KMS-11 (cell line): Measurements from ENCODE around the gene TRIOBP.
A peak's percentile ranks its signal among the peaks of the same experiment; 100 is the strongest.

Experiments
- H2AFZ ChIP-seq: fragments of 200-600 bp; sonication (generic); 2 replicates; pipeline ENCODE4 v1.6.1; 2016; ENCODE audit warnings: antibody characterized with exemption, mixed run types, low read depth
- H3K27ac ChIP-seq: fragments of 200-600 bp; sonication (generic); 2 replicates; pipeline ENCODE4 v1.6.1; 2016; ENCODE audit warnings: mild to moderate bottlenecking, mixed run types
- H3K27me3 ChIP-seq: fragments of 200-600 bp; sonication (generic); 2 replicates; pipeline ENCODE4 v1.6.1; 2017; ENCODE audit warnings: mild to moderate bottlenecking, low read depth, mixed run types, moderate library complexity; ENCODE audit not compliant: insufficient read depth
- H3K36me3 ChIP-seq: fragments of 200-600 bp; sonication (generic); 2 replicates; pipeline ENCODE4 v1.6.1; 2017; ENCODE audit warnings: mild to moderate bottlenecking, mixed run types; ENCODE audit not compliant: insufficient read depth
- H3K4me1 ChIP-seq: fragments of 200-600 bp; sonication (generic); 2 replicates; pipeline ENCODE4 v1.6.1; 2016; ENCODE audit warnings: mild to moderate bottlenecking, low read depth, mixed run types; ENCODE audit not compliant: poor library complexity, severe bottlenecking
- H3K4me2 ChIP-seq: fragments of 200-600 bp; sonication (generic); 2 replicates; pipeline ENCODE4 v1.7.0; 2016; ENCODE audit warnings: mild to moderate bottlenecking, mixed run types
- H3K4me3 ChIP-seq: fragments of 200-600 bp; sonication (generic); IDR thresholded peaks from 2 replicates; pipeline ENCODE4 v1.6.1; 2017; ENCODE audit warnings: low read depth, low read length, mixed read lengths; ENCODE audit not compliant: insufficient read depth
- H3K79me2 ChIP-seq: fragments of 200-600 bp; sonication (generic); 2 replicates; pipeline ENCODE4 v1.6.1; 2016; ENCODE audit warnings: low read depth, mixed run types; ENCODE audit not compliant: insufficient read depth
- H3K9ac ChIP-seq: fragments of 200-600 bp; sonication (generic); 2 replicates; pipeline ENCODE4 v1.6.1; 2016; ENCODE audit warnings: mild to moderate bottlenecking, mixed run types
- H4K20me1 ChIP-seq: fragments of 200-600 bp; sonication (generic); 2 replicates; pipeline ENCODE4 v1.6.1; 2016; ENCODE audit warnings: mild to moderate bottlenecking, mixed run types; ENCODE audit not compliant: insufficient read depth
- TF ChIP-seq, protein P1 (sequence below): fragments of 200-600 bp; sonication (generic); conservative IDR thresholded peaks from 2 replicates; pipeline ENCODE4 v1.6.1; 2017; ENCODE audit warnings: low read depth, mild to moderate bottlenecking, antibody characterized with exemption, low read length, moderate library complexity, mixed read lengths

TRIOBP gene

DNA sequence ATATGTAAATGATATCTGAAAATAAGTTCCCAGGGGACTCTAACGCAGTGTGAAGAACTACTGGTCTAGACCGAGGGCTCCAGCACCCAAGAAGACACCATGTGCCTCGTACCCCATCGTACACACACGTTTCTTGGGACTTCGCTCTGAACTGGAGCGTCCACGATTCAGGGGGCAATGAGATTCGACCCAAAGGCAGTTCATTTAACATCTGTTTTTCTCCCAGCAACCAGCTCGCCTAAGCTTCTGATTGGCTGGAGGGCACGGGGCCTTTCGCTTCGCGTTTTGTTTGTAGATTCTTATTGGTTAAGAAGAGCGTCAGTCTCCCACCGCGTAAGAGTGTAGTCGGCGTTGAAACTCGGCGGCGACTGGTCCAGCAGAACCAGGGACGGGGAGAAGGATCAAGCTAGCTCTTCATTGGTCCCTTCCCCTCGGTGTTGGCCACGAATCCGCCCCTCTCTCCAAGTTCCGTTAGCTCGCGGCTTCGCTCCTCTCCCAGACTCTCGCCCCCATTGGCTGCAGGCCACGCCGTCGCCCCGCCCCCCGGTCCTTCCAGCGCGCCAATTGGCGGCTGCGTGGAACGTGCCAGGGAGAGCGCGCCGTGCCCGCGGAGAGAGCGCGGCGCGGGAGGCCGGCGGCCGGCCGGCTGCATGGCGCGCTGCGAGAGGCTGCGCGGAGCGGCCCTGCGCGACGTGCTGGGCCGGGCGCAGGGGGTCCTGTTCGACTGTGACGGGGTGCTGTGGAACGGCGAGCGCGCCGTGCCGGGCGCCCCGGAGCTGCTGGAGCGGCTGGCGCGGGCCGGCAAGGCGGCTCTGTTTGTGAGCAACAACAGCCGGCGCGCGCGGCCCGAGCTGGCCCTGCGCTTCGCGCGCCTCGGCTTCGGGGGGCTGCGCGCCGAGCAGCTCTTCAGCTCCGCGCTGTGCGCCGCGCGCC lies 38.4 kb upstream of the TRIOBP start, which contains the start of gene PDXP:
Gene PDXP, plus strand, starts transcription at position 591 of the 933 bp plus-strand sequence. Its CDS starts 60 bp downstream, at position 651.
- no peaks in the 10 kb centered on the region for H3K36me3 ChIP-seq
- H3K4me3 ChIP-seq: no peak within 1 kb of the TSS
- peak within 1 kb of the TSS; percentile 95 for H3K4me2 ChIP-seq
- peaks cover 7% of the 10 kb centered on the region for H4K20me1 ChIP-seq
- peak within 1 kb of the TSS; percentile 37; the same call in 1 of the 2 replicates for H3K27ac ChIP-seq
- peak within 1 kb of the TSS; percentile 91 for H2AFZ ChIP-seq
- H3K79me2 ChIP-seq: peaks cover 38% of the 10 kb centered on the region
- H3K4me1 ChIP-seq: peaks cover 22% of the 10 kb centered on the region
- H3K27me3 ChIP-seq: no peaks in the 10 kb centered on the region
- TF ChIP-seq, protein P1, sequence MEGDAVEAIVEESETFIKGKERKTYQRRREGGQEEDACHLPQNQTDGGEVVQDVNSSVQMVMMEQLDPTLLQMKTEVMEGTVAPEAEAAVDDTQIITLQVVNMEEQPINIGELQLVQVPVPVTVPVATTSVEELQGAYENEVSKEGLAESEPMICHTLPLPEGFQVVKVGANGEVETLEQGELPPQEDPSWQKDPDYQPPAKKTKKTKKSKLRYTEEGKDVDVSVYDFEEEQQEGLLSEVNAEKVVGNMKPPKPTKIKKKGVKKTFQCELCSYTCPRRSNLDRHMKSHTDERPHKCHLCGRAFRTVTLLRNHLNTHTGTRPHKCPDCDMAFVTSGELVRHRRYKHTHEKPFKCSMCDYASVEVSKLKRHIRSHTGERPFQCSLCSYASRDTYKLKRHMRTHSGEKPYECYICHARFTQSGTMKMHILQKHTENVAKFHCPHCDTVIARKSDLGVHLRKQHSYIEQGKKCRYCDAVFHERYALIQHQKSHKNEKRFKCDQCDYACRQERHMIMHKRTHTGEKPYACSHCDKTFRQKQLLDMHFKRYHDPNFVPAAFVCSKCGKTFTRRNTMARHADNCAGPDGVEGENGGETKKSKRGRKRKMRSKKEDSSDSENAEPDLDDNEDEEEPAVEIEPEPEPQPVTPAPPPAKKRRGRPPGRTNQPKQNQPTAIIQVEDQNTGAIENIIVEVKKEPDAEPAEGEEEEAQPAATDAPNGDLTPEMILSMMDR: no peak
- H3K9ac ChIP-seq: peak within 1 kb of the TSS; percentile 49; the same call in 1 of the 2 replicates

DNA sequence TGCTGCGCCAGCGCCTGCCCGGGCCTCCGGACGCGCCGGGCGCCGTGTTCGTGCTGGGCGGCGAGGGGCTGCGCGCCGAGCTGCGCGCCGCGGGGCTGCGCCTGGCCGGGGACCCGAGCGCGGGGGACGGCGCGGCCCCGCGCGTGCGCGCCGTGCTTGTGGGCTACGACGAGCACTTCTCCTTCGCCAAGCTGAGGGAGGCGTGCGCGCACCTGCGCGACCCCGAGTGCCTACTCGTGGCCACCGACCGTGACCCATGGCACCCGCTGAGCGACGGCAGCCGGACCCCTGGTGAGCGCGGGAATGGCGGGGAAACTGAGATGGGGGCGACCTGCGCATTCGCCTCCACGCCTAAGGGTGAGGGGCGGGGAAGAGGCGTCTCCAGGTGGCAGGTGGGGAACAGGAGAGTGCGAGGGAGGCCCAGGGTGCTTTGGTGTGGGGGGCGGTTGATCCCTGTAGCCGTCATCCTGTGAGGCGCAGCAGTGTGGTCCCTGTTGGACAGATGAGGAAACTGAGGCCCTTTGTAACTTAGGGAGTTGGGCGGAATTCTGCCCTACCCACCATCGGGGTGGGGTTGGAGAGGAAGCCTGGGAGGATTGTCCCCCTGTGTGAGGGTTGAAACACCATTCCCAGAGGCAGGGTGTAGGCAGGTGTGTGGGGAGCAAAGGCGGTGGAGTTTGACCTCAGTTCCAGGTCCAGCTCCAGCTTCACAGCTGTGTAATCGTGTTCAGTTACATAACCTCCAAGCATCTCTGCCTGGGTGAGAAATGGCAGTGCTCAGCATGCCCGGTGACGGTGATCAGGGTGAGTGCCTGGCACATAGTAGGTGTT lies 37.6 kb upstream of the TRIOBP start:
- Histone ChIP-seq H2AFZ (no peak overlapping the region; the same call in 1 of the 2 replicates), H3K9ac (peak overlapping the region; percentile 43; the same call in 1 of the 2 replicates), H3K36me3 (no peaks in the 10 kb centered on the region), H3K4me1 (peaks cover 22% of the 10 kb centered on the region), H4K20me1 (peaks cover 7% of the 10 kb centered on the region), H3K4me3 (no peak overlapping the region), H3K27ac (no peak overlapping the region), H3K27me3 (no peaks in the 10 kb centered on the region), H3K4me2 (peak overlapping the region; percentile 95), H3K79me2 (peaks cover 45% of the 10 kb centered on the region)
- TF ChIP-seq, protein P1: no peak

DNA sequence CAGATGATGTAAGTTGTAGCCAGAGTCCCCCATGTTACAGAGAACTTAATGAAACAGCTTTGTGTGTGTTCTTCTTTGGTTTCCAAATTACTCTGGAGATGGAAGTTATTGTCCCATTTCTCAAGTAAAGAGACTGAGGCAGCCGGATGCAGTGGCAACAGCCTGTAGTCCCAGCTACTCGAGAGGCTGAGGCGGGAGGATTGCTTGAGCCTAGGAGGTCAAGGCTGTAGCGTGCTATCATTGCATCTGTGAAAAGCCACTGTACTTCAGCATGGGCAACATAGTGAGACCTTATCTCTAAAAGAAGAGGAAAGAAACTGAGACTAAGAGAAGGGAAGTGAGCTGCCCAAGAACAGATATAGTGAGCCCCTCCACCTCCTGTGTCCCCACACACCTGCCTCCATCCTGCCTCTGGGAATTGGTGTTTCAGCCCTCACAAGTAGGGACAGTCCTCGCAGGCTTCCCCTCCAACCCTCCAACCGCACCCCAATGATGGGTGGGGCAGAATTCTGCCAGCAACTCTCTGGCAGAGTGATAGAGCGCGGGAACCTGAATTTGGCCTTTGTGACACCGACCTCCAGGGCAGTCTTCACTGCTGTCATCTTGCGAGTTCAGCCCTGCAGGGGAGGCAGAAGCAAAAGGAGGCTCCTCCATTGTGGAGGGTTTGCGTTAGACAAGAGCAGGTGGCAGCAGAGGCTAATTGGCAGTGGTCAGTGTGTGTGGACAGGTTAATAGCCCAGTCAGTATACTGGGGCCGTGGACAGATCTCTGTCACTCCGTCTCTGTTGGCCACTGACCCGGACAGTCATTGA lies 36.7 kb upstream of the TRIOBP start:
- peaks cover 49% of the 10 kb centered on the region for H3K79me2 ChIP-seq
- H4K20me1 ChIP-seq: peaks cover 7% of the 10 kb centered on the region
- peaks cover 22% of the 10 kb centered on the region for H3K4me1 ChIP-seq
- peak overlapping the region; percentile 43; the same call in 1 of the 2 replicates for H3K9ac ChIP-seq
- TF ChIP-seq, protein P1: no peak
- no peak overlapping the region for H3K4me3 ChIP-seq
- H3K27me3 ChIP-seq: no peaks in the 10 kb centered on the region
- peak overlapping the region; percentile 95 for H3K4me2 ChIP-seq
- H3K27ac ChIP-seq: no peak overlapping the region
- no peaks in the 10 kb centered on the region for H3K36me3 ChIP-seq
- no peak overlapping the region for H2AFZ ChIP-seq

DNA sequence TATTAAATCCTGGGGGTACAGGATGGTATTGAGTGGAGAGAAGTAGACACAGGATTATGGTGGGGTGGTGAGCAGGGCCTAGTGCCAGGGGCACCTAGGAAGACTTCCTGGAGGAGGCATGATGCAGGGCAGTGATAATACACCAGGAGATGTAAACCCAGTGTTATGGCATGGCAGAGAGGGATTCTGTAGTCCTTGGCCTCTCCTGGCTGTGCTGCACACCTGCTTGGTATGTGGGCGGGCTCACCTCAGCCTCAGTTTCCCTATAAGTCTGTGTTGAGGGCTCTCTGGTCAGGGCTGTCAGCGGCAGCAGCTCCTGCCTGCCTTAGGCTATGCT lies 36.2 kb upstream of the TRIOBP start:
- Histone ChIP-seq H4K20me1 (peaks cover 7% of the 10 kb centered on the region), H3K36me3 (no peaks in the 10 kb centered on the region), H3K4me1 (peaks cover 22% of the 10 kb centered on the region), H3K79me2 (peaks cover 49% of the 10 kb centered on the region), H3K4me2 (peak overlapping the region; percentile 95; the same call in 1 of the 2 replicates), H3K27ac (no peak overlapping the region), H2AFZ (no peak overlapping the region), H3K27me3 (no peaks in the 10 kb centered on the region), H3K4me3 (no peak overlapping the region), H3K9ac (no peak overlapping the region)
- TF ChIP-seq, protein P1: no peak
